22Rv1 (cell line): ENCODE data around the gene C9orf72.

Source experiments
- ZFX ChIP-seq: fragments of 450-650 bp; IDR thresholded peaks from 2 replicates; pipeline ENCODE4 v1.6.1; 2017; ENCODE audit warnings: antibody characterized with exemption, borderline replicate concordance
- TF ChIP-seq, protein P1 (sequence below): fragments of 450-650 bp; IDR thresholded peaks from 2 replicates; pipeline ENCODE4 v1.5.1; 2017; ENCODE audit warnings: mild to moderate bottlenecking

- TF ChIP-seq, protein P1, sequence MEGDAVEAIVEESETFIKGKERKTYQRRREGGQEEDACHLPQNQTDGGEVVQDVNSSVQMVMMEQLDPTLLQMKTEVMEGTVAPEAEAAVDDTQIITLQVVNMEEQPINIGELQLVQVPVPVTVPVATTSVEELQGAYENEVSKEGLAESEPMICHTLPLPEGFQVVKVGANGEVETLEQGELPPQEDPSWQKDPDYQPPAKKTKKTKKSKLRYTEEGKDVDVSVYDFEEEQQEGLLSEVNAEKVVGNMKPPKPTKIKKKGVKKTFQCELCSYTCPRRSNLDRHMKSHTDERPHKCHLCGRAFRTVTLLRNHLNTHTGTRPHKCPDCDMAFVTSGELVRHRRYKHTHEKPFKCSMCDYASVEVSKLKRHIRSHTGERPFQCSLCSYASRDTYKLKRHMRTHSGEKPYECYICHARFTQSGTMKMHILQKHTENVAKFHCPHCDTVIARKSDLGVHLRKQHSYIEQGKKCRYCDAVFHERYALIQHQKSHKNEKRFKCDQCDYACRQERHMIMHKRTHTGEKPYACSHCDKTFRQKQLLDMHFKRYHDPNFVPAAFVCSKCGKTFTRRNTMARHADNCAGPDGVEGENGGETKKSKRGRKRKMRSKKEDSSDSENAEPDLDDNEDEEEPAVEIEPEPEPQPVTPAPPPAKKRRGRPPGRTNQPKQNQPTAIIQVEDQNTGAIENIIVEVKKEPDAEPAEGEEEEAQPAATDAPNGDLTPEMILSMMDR: no peak
- no peak for TF ChIP-seq ZFX
These were observed 75.3 kb downstream of the C9orf72 start for GRCh38 chr9:27497883-27498417.
